Measurements from ENCODE around the gene GPR87.

GRCh38 chr3:151350656-151351055, 34.0 kb upstream of the GPR87 start:
- no peak for TF ChIP-seq EZH2 (IDR thresholded peaks at IDR 0.05; ENCODE audit: borderline replicate concordance, low read length)
- no peak for TF ChIP-seq CTCF (conservative IDR thresholded peaks at IDR 0.05 in 1 of 2, IDR thresholded peaks at IDR 0.05 in 1 of 2; ENCODE audit: extremely low read depth in 1 of 2, insufficient read depth in 1 of 2, low read depth in 1 of 2, low read length in 2 of 2)

Measured in mammary epithelial cell (primary cell).